GM19395 (cell line): ENCODE measurements around the gene NT5C1B.
"Not testable (repeated sequence)": the region's sequence is repeated elsewhere in the genome, so short reads cannot be mapped to it uniquely, and the experiment has no call there.

Experiments used
- ATAC-seq: cut with Tn5 transposase; IDR thresholded peaks from one replicate; pipeline ENCODE4 v1.9.1; 2021; ENCODE audit warnings: mild to moderate bottlenecking, moderate library complexity; ENCODE audit not compliant: unreplicated experiment

The NT5C1B gene

GRCh38 chr2:18589354-18589753 is at the start of gene NT5C1B:
Gene NT5C1B (minus strand): TSS chr2:18589569. CDS start chr2:18589468, 101 bp downstream.
- ATAC-seq = no peak

GRCh38 chr2:18637196-18637595 is 47.8 kb upstream of the NT5C1B start:
- ATAC-seq = no peak

- ATAC-seq = not testable (repeated sequence)
Observed at GRCh38 chr2:18632699-18633098, 43.3 kb upstream of the NT5C1B start.

- no peak for ATAC-seq
Observed at GRCh38 chr2:18630941-18631340, 41.6 kb upstream of the NT5C1B start.

GRCh38 chr2:18630541-18630940 is 41.2 kb upstream of the NT5C1B start:
- ATAC-seq = no peak

- ATAC-seq = no peak
Observed at GRCh38 chr2:18630101-18630500, 40.7 kb upstream of the NT5C1B start.

GRCh38 chr2:18626958-18627650 is 37.7 kb upstream of the NT5C1B start:
- ATAC-seq = no peak

- ATAC-seq = no peak
Observed at GRCh38 chr2:18626256-18626668, 36.9 kb upstream of the NT5C1B start.

- ATAC-seq = no peak
Observed at GRCh38 chr2:18625563-18625962, 36.2 kb upstream of the NT5C1B start.

- ATAC-seq = no peak
Observed at GRCh38 chr2:18623782-18624181, 34.4 kb upstream of the NT5C1B start.

GRCh38 chr2:18620867-18621632 is 31.7 kb upstream of the NT5C1B start:
- ATAC-seq = no peak

GRCh38 chr2:18619091-18619490 is 29.7 kb upstream of the NT5C1B start:
- ATAC-seq = no peak

GRCh38 chr2:18614041-18614440 is 24.7 kb upstream of the NT5C1B start:
- ATAC-seq = no peak

- no peak for ATAC-seq
Observed at GRCh38 chr2:18612133-18612532, 22.8 kb upstream of the NT5C1B start.

GRCh38 chr2:18611604-18612003 is 22.2 kb upstream of the NT5C1B start:
- no peak for ATAC-seq

GRCh38 chr2:18611184-18611583 is 21.8 kb upstream of the NT5C1B start:
- no peak for ATAC-seq

GRCh38 chr2:18610651-18611050 is 21.3 kb upstream of the NT5C1B start:
- ATAC-seq = no peak

- ATAC-seq = no peak
Observed at GRCh38 chr2:18610090-18610489, 20.7 kb upstream of the NT5C1B start.

GRCh38 chr2:18605115-18605514 is 15.7 kb upstream of the NT5C1B start:
- no peak for ATAC-seq

GRCh38 chr2:18604531-18604885 is 15.1 kb upstream of the NT5C1B start:
- ATAC-seq = no peak

- ATAC-seq = no peak
Observed at GRCh38 chr2:18603854-18604530, 14.6 kb upstream of the NT5C1B start.

GRCh38 chr2:18602298-18602697 is 12.9 kb upstream of the NT5C1B start:
- no peak for ATAC-seq
